ENCODE measurements around the gene OTUB2.
"Not testable (repeated sequence)": the region's sequence is repeated elsewhere in the genome, so short reads cannot be mapped to it uniquely, and the experiment has no call there.

Gene OTUB2

DNA sequence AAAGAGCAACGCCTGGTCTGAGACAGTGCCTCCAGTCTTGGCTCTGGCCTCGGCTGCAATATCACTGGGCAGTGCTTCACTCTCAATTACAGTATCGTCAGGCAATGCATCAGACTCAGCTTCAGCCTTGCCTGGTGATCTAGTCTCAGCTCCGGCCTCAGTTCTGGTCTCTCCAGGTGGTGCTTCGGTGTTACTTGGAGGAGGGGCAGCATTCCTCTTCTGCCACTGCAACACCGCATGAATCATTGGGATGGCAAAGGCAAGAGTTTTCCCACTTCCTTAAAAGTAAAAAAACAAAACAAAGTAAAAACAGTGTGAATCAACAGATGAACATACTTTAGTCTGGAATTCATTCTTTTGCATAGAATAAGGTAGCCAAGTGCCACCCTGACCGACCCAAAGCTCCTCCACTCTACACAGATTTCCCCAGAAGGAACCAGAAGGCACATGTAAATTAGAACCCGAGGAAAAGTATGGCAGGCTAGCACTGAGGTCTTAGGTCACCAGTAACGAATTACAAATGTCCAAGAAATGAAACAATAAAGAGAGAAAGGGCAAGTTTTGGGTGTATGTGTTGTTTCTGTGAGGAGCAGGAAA lies 36.3 kb downstream of the OTUB2 start:
- no peak for DNase-seq

DNA sequence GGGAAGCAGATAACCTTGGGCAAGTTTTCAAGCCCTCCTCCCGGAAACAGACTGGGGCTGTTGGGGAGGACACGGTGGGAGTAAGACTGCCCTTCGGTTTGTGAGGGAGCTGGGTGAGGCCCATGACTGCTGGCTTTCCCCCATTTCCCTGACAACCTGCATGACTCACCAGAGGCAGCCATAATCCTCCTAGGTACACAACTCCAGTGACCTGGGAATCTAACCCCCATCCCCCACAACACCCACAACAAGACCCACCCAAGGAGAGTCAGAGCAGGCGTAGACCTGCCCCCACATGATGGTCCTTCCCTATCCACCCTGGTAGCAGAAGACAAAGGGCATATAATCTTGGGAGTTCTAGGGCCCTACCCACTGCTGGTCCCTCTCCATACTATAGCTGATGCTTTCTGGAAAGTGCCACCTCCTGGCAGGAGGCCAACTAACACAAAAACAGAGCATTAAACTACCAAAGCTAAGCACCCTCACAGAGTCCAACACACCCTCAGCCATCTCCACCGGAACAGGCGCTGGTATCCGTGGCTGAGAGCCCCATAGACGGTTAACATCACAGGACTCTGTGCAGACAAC lies 40.0 kb downstream of the OTUB2 start:
- DNase-seq = no peak

DNA sequence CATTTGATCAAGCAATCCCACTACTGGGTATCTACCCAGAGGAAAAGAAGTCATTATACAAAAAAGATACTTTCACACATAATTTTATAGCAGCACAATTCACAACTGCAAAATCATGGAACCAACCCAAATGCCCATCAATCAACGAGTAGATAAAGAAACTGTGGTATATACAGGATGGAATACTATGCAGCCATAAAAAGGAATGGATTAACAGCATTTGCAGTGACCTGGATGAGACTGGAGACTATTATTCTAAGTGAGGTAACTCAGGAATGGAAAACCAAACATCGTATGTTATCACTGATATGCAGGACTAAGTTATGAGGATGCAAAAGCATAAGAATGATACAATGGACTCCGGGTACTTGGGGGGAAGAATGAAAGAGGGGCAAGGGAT lies 45.9 kb downstream of the OTUB2 start:
- not testable (repeated sequence) for DNase-seq

DNA sequence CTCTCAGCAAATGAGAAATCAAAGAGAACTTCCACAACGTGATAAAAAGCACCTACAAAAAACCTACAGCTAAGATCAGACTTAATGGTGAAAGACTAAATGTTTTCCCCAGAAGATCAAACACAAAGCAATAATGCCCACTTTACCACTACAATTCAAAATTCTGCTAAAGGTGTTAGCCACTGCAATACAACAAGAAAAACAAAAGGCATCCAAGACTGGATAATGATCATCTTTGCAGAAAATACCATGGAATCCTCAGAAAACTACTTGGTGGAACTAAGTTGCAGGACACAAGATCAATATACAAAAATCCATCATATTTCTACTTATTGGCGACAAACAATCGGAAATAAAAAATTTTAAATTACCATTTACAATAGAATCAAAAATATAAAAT lies 48.4 kb downstream of the OTUB2 start:
- DNase-seq = no peak

DNA sequence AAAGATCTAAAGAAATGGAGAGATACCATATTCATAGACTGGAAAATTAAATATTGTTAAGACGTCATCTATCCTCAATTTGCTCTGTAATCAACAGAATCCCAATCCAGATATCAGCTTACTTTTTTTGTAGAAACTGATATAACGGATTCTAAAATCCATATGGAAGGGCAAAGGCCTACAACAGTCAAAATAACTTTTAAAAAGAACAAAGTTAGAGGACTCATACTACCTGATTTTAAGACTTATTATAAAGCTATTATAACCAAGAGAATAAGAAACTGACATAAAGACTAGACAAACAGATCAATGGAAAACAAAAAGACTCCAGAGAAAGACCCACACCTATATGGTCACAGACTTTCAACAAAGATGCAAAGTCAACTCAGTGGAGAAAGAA lies 48.9 kb downstream of the OTUB2 start:
- DNase-seq = no peak

DNA sequence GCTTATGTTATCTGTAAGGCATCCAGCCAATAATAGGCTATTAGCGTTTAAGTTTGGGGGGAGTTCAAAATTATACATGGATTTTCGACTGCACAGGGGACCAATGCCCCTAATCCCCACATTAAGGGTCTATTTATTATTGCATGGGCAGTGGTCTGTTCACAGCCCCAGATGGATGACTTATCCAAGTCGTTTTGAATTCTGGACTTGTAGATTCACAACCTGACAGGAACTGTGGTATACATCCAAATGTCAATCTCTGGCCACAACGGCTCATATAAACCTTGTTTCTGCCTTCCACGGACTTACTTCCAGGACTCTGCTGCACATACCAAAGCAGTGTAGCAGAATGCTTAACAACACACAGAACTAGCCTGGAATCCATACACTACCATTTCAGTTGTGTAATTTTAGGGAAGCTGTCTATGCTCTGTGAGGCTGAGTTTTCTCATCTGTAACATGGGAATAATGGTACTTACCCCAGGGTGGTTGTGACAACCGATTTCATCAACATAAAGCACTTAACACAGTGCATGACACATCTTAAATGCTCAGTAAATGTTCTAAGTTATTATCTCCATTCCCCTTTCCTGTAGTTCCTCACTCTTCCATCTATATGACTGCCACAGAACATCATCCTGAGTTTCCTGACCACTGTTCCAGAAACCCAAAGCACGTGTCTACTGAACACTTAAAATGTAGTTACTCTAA lies 51.1 kb downstream of the OTUB2 start:
- DNase-seq = no peak

DNA sequence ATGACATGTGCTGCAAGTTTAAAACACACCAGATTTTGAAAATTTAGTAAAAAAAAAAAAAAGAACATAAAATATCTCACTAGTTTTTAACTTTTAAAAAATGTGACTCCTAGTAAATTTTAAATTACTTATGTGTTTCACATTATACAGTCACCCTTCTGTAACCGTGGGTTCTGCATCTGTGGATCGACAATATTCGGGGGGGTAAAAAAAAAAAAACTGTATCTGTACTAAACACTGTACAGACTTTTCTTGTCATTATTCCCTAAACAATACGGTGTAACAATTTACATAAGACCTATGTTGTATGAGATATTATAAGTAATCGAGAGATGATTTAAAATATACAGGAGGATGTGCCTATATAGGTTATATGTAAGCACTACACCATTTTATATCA lies 51.7 kb downstream of the OTUB2 start:
- no peak for DNase-seq

DNA sequence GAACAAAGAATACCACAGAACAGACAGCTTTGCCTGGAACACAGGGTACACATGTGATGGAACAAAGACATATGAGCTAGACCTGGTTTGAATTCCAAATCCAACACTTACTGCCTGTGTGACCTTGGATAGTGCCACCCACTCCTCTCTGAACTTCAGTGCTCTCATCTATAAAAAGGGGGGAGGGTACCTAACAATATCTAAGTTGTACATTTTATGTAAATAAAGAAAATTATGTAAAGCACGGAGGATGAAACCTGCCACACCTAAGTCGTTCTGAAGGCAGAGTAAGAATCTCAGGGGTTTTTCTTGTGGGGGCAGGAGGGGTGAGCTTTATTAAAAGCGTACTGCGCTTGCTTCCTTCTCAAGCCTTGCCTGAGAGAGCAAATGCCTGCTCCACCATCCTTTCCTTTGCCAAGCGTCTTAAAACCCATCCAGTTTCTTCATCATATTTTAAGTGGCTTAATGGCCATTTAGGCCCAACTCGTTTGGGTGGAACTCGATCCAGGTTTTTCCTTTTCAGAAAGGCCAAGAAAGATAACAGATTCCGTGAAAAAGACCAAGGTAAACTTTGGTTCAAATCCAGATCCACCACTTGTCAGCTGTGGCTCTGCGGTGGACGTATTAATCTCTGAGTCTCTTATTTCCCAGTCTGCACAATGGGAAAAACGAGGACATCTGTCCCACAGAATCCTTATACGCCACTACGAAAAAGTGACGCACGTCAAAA lies 53.9 kb downstream of the OTUB2 start:
- DNase-seq = no peak

DNA sequence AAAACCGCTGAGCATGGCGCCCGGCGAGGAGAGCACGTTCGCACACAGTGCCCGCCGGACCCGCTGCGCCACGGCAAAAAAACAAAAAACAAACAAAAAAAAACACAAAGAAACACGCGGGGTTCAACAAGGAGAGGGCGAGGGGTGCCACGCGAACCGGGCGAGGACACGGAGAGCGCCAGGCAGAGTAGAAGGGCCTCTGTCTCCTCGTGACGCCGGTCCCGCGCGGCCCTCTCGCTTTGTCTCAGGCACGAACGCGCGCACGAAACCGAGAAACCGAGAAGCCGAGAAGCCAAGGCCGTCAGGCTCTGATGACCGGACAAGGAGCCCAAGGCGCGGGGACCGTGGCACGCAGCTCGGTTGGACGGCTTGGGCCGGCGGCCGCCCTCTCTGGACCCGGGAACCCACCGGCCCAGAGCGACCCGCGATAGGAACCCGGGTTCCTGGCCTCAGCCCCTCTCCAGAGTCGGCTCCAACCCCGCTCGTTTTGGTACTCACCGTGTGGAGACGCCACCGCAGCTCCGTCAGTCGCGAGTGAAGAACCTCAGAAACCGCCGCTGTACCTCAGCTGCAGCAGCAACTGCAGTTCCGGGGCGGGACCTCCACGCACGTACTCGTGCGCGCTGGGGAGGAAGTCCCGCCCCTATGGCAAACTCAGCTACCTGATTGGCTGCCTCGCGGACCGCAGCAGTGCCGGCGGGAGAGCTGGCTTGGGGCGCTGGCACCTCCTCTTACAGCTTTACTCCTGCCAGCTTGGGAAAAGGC lies 54.7 kb downstream of the OTUB2 start, which contains the start of the genes DDX24 and IFI27L1:
Gene DDX24, minus strand, starts transcription at position 582 of the 765 bp plus-strand sequence. CDS start 1,460 bp downstream, outside the sequence.
Gene IFI27L1, plus strand, starts transcription at position 690 of the 765 bp plus-strand sequence. CDS start 15,628 bp downstream, outside the sequence.
- DNase-seq = peak; percentile 93

DNA sequence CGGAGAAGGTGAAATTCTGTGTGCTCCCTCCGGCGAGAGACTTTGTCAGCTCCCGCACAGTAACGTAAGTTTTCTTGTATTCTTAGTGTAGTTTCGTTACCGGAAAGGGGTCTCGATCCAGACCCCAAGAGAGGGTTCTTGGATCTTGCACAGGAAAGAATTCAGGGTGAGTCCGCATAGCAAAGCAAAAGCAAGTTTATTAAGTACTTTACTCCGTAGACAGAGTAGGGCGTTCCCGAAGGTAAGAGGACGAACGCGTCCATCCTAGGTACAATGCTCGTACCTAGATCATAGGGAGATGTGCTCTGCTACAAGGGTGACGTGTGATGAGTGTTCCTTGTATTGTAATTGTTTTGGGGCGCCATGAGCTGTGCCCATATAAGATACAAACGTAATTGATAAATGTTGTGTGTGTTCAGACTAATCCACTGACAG lies 55.3 kb downstream of the OTUB2 start:
- DNase-seq = no peak

DNA sequence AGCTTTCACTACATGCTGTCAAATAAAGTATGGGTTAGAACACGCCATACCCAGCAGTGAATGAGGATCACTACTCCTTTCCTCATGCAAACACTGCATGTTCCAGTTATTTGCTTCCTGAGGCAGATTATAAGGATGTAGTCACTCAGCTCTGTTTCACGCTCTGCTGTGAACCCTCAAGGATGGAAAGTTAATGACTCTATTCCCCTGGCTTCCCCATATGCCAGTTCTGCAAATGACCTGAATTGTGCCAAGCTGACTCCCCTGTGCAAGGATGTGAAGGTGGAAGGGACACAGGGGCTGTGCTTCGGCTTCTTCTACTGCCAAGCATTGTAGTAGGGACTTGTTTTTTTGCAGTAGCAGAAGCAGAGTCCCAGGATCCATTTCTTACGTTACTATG lies 61.8 kb downstream of the OTUB2 start:
- DNase-seq = no peak

DNA sequence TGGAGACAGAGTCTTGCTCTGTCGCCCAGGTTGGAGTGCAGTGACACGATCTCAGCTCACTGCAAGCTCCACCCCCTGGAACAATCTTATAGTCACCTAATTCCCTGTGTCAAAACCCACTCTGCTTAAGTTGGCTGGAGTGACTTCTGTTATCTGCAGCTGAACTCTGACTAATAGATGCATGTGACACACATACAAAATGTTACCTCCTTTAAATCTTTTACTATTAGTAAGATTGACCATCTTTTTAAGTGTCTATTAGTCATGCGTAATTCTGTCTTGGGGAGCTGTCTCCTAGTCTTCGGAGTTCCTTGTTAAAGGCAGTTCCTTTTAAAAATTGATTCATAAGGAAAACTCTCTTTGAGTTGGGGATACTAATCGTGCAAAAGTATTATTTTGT lies 62.4 kb downstream of the OTUB2 start:
- no peak for DNase-seq

DNA sequence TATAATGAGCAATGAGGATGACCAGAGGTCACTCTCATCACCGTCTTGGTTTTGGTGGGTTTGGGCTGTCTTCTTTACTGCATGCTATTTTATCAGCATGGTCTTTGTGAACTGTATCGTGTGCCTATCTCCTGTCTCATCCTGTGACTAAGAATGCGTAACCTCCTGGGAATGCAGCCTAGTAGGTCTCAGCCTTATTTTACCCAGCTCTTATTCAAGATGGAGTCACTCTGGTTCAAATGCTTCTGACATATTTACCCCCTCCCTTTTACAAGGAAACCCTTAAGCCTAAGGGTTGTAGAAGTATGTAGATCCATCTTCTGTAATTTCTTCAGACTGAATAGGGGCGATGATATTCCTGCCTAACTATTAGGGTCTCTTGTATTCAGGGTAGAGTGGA lies 63.3 kb downstream of the OTUB2 start:
- DNase-seq = no peak

DNA sequence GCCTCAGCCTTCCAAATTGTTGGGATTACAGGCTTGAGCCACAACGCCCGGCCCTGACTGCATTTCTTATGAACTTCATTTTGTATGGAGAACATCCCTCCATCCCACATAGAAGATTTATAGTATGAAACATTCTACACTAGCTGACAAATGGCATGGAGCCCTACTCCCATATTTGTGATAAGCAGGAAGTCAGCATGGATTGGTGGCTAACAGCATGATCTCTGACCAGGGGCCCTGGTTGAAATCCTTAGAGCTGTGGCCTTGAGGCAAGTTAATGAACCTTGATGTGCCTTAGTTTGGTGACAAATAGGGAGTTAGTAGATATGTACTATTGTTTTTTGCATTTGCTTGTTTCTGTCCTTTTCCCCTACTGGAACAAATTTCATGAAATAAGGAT lies 67.3 kb downstream of the OTUB2 start:
- DNase-seq = no peak

DNA sequence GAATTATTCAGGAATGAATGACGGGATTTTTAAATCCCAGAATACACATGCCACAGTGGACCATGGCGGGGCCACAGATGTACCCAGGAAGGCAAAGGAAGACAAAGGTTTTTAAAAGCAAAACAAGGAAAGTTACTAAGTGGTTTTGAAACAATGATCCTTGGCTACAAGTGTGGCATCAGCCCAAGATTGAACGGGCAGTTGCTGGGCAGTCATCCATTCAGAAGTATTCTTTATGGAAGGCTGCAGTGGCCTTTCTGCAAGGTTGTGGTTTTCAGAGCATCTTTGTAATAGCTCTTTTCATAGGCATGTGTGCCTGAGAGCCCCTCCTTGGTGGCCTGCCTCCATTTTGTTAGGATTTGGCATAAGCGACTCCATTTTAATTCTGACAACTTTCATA lies 71.0 kb downstream of the OTUB2 start:
- DNase-seq = no peak

All from activated T-cell treated with anti-CD3 and anti-CD28 coated beads for 4 hours (primary cell).